ENCODE data around the gene TMPRSS7.

The TMPRSS7 gene, protein sequence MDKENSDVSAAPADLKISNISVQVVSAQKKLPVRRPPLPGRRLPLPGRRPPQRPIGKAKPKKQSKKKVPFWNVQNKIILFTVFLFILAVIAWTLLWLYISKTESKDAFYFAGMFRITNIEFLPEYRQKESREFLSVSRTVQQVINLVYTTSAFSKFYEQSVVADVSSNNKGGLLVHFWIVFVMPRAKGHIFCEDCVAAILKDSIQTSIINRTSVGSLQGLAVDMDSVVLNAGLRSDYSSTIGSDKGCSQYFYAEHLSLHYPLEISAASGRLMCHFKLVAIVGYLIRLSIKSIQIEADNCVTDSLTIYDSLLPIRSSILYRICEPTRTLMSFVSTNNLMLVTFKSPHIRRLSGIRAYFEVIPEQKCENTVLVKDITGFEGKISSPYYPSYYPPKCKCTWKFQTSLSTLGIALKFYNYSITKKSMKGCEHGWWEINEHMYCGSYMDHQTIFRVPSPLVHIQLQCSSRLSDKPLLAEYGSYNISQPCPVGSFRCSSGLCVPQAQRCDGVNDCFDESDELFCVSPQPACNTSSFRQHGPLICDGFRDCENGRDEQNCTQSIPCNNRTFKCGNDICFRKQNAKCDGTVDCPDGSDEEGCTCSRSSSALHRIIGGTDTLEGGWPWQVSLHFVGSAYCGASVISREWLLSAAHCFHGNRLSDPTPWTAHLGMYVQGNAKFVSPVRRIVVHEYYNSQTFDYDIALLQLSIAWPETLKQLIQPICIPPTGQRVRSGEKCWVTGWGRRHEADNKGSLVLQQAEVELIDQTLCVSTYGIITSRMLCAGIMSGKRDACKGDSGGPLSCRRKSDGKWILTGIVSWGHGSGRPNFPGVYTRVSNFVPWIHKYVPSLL

DNA sequence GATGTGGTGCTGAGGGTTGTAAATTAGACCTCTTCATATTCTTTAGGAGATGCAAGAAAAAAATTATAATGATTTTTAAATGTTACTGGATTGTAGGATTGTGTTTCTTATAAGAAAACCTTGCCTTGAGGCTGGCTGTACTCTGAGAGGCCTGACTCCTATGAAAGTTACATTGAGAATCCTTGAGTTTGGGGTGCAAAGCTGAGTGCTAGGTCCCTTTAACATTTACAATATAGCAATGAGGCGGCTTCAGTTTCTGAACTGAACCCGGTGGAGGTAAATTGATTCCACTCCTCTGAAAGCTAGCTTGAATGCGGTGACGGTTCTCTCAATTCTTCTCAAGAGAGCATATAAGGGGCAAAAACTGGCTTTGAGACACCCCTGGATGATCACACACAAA lies at the start of gene TMPRSS7:
Gene TMPRSS7 (plus strand): TSS at position 301 of the 400 bp plus-strand sequence. CDS start 110 bp downstream, outside the sequence.
- DNase-seq = no peak

- no peak for DNase-seq
Observed at GRCh38 chr3:111986800-111987199, 47.7 kb upstream of the TMPRSS7 start.

- peak in 1 of 2 donors; percentile 32 for DNase-seq
Observed at GRCh38 chr3:111989061-111989678, 45.4 kb upstream of the TMPRSS7 start.

- no peak for DNase-seq
Observed at GRCh38 chr3:111993038-111993437, 41.5 kb upstream of the TMPRSS7 start.

DNA sequence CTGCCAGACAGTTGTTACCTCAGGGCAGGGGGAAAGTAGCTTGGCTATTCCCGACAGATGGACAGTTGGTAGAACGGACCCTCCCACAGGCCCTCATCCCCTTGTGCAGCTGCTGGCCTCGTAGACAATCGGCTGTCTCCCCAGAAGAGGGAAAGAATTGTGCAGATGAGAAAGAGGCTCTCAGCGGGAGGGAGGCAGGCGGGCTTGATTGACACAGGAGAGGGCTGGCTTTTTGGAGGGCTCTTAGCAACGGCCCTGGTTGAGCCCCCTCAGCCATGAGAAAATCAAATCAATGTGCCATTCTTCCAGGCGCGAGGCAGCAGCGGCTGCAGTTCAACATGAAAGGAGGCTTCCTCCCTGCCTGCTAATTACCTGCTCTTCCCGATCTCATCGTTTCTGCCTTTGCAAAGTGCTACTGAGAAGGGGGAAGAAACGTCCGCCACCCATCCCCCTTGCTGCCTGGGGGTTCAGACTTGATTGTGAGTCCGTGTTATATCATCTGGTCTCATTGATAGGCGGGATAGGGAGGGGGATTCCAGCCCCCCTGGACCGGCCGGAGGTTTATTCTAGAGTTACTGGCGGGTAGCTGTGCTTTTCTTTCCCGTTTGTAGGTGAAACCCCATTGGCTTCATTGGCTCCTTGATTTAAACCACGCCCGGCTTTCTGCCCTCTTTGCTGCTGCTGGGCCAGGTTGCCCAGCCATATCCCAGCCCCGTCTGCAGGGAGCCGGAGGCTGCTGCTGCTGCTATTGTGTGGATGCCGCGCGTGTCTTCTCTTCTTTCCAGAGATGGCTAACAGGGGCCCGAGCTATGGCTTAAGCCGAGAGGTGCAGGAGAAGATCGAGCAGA lies 35.7 kb upstream of the TMPRSS7 start, which contains the start of gene TAGLN3:
Gene TAGLN3 (plus strand): TSS at position 287 of the 848 bp plus-strand sequence. CDS start 501 bp downstream, at position 788.
- DNase-seq = no peak

GRCh38 chr3:111999484-112000324 lies 34.8 kb upstream of the TMPRSS7 start:
- DNase-seq = no peak

- no peak for DNase-seq
Observed at GRCh38 chr3:112000367-112000771, 34.2 kb upstream of the TMPRSS7 start.

- no peak for DNase-seq
Observed at GRCh38 chr3:112000966-112001365, 33.6 kb upstream of the TMPRSS7 start.

DNA sequence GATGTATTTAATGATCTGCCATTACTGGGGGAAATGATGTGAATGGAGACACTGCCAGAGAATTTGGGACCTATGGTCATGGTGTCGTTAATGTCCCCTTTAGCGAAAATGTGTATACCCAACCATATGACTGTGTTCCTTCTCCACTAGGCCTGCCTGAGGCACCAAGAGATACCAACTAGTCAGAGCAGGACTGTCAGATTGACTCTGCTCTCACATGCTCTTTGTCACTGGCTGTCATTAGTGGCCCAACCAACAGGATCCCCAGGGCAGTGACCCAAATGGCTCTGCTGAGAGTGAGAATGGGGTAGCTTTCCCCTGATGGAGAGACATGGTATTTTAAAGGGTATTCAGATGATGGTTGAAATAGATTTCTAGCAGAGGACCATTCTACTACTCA lies 33.0 kb upstream of the TMPRSS7 start:
- no peak for DNase-seq

DNA sequence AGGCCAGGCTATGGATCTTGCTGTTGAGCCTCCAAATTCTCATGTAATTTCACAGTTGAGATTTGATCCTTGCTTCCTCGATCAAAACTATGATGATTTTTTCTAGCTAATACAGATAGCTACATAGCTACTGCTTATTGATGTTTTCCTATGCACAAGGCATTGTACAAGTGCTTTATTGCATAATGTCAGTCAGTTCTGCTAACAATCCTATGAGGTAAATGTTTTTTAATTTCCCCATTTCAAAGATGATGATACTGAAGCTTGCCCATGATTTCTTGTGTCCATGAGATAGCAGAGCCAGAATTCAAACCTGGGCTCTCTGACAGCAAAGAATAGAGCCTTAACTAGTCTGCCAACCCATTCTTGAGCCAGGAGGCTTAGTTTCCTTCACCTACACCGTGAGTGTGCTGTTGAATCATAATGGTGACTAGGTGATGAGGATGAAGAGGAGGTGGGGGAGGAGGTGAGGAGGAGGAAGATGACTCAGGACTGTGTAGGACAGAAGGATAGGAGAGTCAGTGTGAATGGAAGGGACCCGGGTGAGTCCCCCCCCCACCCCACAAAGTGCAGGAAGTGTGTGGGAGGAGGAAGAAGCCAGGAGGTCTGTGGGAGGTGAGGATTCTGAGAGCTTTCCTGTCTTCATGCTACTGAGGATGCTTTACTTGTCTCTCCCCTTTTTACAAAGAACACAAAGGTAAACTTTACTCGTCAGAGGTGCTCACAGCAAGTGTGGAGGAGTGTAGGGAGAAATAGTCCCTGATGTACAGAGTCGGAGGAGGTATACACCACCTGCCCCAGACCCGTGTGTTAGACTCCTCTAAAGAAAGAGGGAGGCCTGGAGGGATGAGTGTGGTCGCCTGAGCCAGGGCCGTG lies 32.2 kb upstream of the TMPRSS7 start:
- DNase-seq = no peak

GRCh38 chr3:112003321-112004080 lies 31.0 kb upstream of the TMPRSS7 start:
- no peak for DNase-seq

DNA sequence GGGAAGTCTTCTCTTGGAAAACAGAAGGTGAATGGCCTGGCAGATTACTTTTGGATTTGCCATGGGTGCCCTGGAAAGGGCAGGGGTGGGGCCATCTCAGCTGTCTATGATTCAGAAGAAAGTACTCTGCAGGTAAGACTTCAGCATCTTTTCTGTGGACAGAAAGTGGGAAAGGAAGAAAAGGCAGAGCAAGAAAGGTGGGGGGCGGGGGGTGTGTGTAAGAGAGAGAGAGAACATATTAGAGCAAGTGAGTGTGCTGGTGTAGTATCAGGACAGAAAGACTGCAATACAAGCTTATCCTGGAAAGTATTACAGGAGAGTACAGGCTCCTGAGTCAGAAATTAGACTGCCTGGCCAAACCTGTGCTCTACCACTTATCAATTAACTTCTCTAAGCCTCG lies 30.3 kb upstream of the TMPRSS7 start:
- DNase-seq = no peak

GRCh38 chr3:112004669-112005068 lies 29.9 kb upstream of the TMPRSS7 start:
- DNase-seq = no peak

GRCh38 chr3:112005091-112005672 lies 29.4 kb upstream of the TMPRSS7 start:
- no peak for DNase-seq

DNA sequence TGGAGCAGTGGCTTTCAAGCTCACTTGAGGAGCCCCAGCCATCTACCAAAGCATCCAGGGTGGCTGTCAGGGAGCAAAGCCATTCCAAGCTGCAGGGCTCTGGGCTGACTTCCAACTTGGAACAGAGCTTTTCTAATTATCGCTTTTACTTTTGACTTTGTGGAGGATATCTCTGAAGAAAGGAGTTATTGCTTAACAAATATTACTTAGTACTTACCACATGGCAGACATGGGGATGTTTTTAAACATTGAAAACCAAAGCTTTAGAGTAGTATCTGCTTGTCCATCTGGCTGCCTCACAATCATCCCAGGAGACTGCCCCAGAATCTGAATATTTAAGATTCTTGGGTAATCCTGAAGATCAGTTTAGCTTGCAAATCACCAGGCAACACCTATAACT lies 26.9 kb upstream of the TMPRSS7 start:
- no peak for DNase-seq

- DNase-seq = no peak
Observed at GRCh38 chr3:112009670-112010069, 24.9 kb upstream of the TMPRSS7 start.

- no peak for DNase-seq
Observed at GRCh38 chr3:112010636-112011035, 23.9 kb upstream of the TMPRSS7 start.

DNA sequence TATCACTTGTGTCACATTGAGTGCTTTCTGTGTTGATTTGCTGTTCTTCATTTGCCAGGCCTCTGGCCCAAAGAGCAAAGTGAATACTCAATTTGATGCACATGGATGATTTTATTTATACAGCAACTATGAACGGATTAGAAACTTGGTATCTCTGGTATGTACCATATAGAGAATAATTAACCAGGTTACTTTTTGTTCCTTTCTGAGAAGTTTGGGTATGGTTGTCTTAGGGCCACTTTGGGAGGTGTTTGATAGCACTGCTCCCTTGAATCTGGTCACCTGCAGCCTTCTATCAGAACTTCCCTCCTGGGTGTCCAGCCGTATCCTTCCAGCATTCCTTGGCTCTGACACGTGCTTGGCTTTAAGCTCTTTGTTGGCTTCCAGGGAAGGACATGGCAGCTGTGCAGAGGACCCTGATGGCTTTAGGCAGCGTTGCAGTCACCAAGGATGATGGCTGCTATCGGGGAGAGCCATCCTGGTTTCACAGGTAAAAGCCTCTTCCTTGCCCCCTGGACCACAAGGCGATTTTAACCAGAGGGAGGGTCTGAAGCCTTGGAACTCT lies 23.1 kb upstream of the TMPRSS7 start:
- no peak for DNase-seq
